ENCODE data around the gene ANKRD39.

Gene ANKRD39

DNA sequence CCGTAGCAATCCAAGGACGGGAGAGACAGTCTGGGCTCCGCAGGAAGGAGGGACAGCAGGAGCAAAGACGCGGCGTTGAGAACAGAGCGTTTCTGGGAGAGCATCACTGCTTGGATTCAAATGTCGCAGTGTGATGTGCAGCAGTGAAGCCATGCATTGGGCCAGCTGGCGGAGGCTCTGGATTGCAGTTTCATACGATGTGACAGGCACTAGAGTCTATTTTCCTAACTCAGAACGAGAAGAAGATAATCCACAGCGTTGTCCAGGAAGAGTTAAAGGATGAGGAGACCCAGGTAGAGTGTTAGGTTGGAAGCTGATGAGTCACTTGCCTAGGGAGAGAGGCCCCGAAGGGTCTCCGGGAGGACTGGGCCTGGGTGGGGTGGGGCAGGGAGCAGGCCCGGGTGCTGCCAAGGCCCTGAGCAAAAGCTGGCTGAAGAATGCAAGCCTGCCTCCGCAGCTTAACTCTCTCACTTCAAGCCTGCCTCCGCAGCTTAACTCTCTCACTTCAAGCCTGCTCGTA is 29.7 kb upstream of the ANKRD39 start:
- no peak for DNase-seq (ENCODE audit: low read depth)

DNA sequence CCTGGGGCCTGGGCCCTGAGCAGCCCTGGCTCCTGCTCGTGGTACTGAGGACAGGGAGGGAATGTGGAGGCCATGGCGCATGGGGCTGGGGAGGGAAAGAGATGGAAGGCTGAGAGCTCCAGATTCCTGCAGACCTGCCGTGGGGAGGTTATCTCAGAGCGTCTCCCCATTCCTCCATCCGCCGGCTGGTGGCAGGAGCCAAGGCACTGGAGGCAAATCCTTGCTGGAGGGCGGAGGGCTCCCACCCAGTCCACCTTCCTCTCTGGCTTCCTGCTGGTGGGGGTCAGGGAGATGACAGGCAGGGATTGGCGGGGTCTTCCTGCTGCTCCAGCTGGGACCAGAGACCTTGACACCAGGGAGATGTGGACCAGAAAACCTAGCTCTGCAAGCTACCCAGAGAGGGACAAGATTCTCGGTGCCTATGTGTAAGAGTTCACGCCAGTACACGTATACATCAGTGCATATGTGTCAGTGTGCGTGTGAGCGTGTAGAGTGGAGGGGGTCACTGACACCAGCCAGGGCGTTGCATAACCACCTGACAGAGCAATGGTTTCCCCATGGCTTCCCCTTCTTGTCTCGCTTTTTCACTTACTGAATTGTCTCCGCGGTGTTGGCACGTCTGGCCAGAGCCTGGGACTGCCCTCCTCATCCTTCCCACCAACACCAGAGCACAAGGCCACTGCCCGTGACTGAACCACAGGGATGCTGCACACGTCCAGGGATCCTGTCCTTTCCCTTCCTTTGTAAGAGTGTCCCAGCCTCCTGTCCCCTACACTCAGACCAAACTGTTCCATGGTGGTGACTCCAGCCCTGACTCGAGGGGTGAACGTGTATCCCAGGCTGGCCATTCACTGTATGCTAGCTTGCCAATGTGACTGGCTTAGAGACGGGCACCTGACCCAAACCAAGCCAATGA is 27.9 kb upstream of the ANKRD39 start:
- no peak for DNase-seq (ENCODE audit: low read depth)

- no peak for DNase-seq (ENCODE audit: low read depth)
These were observed 26.7 kb upstream of the ANKRD39 start for GRCh38 chr2:96884299-96885094.

- no peak for DNase-seq (ENCODE audit: low read depth)
These were observed 25.5 kb upstream of the ANKRD39 start for GRCh38 chr2:96883306-96883705.

- DNase-seq (ENCODE audit: low read depth), result no peak
These were observed 25.1 kb upstream of the ANKRD39 start for GRCh38 chr2:96882906-96883305.

- DNase-seq (ENCODE audit: low read depth), result no peak
These were observed 24.4 kb upstream of the ANKRD39 start for GRCh38 chr2:96882230-96882629.

GRCh38 chr2:96881349-96882195 is 23.8 kb upstream of the ANKRD39 start:
- no peak for DNase-seq (ENCODE audit: low read depth)

DNA sequence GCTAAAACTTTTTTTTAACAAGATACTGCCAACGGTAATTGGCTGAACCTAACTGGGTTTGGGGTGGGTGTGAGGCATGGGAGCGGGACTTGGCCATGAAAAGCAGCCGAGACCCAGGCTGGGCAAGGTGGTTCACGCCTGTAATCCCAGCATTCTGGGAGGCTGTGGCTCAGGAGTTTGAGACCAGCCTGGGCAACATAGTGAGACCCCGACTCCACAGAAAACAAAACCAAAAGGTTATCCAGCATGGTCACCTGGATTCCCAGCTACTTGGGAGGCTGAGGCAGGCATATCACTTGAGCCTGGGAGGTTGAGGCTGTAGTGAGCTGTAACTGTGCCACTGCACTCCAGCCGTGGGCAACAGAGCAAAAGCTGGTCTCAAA is 23.1 kb upstream of the ANKRD39 start:
- DNase-seq (ENCODE audit: low read depth), result no peak

DNA sequence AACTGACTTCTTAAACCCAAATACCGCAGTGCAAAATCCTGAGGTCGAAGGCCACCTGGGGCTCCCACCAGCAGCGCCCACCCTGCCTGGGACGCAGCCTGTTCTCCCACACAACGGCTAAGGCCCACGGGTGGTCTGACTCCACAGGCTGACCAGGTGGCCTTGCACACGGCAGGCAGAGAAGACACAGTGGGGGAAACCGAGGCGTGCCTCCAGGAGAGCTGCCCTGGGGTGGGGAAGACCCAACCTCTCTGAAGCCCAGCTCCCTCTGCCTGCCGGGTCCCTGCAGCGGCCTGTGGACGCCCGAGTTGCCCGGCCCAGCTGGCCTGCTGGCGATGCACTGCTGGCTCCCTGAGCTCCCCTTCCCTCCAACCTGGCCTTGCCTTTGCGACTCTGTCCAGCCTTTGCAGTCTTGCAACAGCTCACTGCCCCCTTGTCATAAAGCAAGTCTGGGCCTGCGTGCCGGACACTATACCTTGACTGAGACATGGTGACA is 21.8 kb upstream of the ANKRD39 start:
- no peak for DNase-seq (ENCODE audit: low read depth)

- no peak for DNase-seq (ENCODE audit: low read depth)
These were observed 21.2 kb upstream of the ANKRD39 start for GRCh38 chr2:96878796-96879544.

DNA sequence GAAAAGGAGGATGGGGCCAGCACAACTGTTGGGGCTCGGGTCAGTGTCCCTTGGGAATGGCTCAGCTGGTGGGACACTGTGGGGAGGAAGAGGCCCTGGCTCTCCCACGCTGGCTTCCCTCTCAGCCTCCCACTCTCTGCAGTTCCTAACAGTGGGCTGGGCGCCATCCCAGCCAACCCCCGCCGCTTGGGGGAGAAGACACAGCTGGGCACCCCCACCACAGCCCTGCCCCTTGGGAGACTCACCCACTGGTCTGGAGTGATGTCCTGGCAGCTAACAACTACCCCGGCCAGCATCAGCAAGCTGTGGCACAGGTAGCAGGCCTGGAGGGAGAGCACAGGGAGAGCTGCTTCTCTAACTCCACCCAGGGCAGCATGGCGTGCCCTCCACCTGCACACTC is 20.4 kb upstream of the ANKRD39 start:
- DNase-seq (ENCODE audit: low read depth), result no peak

DNA sequence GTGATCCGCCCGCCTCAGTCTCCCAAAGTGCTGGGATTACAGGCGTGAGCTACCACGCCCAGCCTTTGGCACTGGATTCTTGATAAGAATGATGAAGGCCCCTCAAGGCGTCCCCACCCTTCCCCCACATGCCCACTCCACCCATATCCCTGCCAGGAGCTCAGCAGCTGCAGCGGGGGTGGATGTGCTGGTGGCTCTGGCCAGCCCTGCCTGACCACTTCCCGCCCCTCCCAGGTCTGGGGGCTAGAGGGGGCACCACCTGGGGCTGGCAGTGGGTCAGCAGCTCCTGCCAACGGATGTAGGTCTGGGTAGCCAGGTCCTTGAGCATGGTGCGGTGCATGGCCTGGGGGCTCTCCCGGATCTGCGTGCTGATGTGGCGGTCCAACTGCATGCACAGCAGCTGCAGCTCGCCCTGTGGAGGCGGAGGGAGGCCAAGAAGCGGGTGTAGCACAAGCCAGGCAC is 19.8 kb upstream of the ANKRD39 start:
- no peak for DNase-seq (ENCODE audit: low read depth)

GRCh38 chr2:96877042-96877451 is 19.2 kb upstream of the ANKRD39 start:
- DNase-seq (ENCODE audit: low read depth), result no peak

GRCh38 chr2:96876269-96877041 is 18.6 kb upstream of the ANKRD39 start:
- DNase-seq (ENCODE audit: low read depth), result no peak

DNA sequence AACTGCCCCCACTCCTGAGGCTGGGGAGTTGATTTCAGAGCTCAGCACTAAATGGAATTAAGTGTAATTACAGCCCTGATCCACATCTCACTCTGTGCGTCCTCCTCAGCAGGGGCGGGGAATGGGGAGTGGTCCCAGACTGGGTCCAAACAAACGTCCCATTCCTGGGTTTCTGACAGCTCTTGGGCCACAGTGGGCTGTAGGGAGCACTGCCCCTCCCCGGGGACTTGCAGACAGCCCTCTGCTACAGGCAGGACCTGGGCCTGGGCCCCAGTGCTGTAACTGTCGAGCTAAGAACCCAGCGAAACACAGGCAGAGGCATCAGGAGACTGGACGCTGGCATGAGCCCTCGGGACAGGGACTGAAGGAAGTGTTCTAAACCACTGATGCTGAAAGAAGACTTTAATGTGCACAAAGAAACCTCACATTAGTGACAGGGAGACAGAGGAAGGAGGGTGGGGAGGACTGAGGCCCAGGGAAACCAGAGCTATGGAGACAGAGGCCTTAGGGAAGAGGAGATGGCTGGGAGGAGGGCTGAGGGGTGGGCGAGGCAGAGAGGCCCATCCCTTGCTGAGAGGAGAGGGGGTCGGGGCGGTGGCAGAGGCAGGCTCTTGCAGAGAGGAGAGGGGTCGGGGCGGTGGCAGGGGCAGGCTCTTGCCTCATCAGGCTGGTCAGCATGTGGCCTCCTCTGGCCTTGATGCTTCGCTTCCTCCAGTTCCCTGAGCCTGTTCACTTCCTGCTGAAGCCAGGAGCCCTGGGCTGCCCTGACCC is 17.9 kb upstream of the ANKRD39 start:
- no peak for DNase-seq (ENCODE audit: low read depth)

DNA sequence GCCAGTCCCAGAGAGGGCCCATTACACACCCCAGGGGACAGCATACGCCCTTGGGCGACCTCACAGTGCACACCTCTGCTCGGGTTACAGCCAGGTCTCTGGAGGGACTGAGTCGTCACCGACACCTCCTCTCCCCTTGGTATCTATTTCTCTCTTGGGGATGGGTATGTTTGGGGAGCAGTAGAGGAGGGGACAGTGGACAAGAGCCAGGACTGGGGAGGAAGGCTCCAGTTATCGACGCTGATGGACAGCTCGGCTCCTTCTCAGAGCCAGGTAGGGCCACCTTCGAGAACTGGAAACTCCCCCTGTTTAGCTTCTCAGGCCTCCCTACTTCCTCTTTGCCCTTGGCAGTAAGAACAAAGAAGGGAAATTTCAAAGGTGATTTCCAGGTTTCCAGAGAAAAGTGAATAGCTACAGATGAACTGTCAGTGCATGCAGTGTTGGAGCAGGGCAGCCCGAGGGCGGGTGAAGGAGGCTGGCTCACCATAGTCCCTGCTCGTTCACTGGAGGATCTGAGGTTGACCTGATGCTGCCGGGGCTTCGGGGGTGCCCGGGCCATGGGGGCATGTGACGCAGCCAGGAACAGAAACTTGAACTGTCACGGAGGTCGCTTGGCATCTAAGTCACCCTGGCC is 16.5 kb upstream of the ANKRD39 start:
- DNase-seq (ENCODE audit: low read depth), result no peak

DNA sequence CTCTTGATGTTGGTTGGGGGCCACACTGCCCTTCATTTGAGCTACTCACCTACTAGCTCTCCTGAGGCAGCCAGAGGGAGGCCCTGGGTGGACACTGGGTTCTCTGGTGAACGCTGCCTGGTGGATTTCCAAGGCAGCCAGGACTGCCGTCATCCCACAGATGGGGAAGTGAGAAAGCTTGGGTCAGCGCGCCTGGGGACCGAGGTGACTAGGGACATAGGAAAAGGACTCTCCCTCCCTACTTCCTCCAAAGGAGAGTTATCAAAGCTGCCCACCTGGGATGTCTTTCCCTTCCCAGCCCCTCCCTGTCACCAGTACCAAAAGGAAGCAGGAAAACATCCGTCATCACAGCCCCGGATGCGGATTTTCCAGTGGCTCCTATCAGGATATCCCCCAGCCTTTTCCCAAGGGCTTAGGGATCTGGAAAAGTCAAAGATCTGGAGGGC is 15.9 kb upstream of the ANKRD39 start:
- DNase-seq (ENCODE audit: low read depth), result no peak

- DNase-seq (ENCODE audit: low read depth), result no peak
These were observed 15.0 kb upstream of the ANKRD39 start for GRCh38 chr2:96872591-96873349.
